OCI-LY7 (cell line): ENCODE results near the gene HDAC7.

Source experiments
- EZH2phosphoT487 ChIP-seq: fragments of 200-600 bp; sonication (generic); IDR thresholded peaks from 2 replicates; pipeline ENCODE4 v1.6.1; 2018; ENCODE audit warnings: low read depth, borderline replicate concordance, mild to moderate bottlenecking, mixed run types, antibody characterized with exemption, low read length, moderate library complexity, mixed read lengths
- TF ChIP-seq, protein P1 (sequence below): fragments of 200-600 bp; sonication (generic); conservative IDR thresholded peaks from 2 replicates; pipeline ENCODE4 v1.5.1; 2014; ENCODE audit warnings: mild to moderate bottlenecking, antibody characterized with exemption, low read length, moderate library complexity, mixed read lengths

DNA sequence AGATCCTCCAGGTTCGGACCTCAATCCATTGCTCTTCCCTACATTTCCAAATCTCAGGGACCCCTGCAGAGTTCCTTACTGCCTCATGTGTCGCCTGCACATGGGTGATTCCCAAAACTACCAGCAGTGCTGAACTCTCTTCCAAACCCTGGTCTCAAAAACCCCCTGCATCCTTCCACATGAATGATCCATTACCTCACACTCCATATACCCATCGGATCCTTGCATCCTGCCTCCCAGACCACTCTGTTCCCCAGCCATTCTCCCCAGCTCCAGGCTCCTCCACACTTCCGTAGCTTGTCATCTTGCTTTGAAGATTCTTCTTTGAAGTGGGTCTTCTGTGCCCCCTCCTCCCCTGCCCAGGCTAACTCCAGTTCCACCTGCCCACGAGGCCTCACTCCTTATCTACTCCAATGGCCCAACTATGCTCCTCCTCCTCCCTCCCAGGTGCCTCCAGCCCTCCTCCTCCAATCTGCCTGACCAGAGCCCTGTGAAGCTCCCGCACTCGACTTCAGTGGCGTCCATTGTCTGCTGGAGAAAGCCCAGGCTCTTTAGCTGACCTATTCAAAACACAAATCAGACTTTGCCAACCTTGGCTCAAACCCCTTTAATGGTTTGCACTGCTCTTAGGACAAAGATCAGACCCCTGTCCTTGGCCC lies 74.8 kb downstream of the HDAC7 start:
- TF ChIP-seq, protein P1, sequence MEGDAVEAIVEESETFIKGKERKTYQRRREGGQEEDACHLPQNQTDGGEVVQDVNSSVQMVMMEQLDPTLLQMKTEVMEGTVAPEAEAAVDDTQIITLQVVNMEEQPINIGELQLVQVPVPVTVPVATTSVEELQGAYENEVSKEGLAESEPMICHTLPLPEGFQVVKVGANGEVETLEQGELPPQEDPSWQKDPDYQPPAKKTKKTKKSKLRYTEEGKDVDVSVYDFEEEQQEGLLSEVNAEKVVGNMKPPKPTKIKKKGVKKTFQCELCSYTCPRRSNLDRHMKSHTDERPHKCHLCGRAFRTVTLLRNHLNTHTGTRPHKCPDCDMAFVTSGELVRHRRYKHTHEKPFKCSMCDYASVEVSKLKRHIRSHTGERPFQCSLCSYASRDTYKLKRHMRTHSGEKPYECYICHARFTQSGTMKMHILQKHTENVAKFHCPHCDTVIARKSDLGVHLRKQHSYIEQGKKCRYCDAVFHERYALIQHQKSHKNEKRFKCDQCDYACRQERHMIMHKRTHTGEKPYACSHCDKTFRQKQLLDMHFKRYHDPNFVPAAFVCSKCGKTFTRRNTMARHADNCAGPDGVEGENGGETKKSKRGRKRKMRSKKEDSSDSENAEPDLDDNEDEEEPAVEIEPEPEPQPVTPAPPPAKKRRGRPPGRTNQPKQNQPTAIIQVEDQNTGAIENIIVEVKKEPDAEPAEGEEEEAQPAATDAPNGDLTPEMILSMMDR, result no peak
- no peak for TF ChIP-seq EZH2phosphoT487
